ENCODE data around the gene UBE2L3. TPM values are rescaled to one million over a fixed set of nuclear protein-coding genes. Genes with fewer than 3 reads are reported as not detected.

The UBE2L3 gene
- total and polyA plus RNA-seq, 2 of the 13 experiments (the other 11 are each of a cell fraction or from before 2014, with no cell fraction given), result 30.2 to 58.1 TPM

DNA sequence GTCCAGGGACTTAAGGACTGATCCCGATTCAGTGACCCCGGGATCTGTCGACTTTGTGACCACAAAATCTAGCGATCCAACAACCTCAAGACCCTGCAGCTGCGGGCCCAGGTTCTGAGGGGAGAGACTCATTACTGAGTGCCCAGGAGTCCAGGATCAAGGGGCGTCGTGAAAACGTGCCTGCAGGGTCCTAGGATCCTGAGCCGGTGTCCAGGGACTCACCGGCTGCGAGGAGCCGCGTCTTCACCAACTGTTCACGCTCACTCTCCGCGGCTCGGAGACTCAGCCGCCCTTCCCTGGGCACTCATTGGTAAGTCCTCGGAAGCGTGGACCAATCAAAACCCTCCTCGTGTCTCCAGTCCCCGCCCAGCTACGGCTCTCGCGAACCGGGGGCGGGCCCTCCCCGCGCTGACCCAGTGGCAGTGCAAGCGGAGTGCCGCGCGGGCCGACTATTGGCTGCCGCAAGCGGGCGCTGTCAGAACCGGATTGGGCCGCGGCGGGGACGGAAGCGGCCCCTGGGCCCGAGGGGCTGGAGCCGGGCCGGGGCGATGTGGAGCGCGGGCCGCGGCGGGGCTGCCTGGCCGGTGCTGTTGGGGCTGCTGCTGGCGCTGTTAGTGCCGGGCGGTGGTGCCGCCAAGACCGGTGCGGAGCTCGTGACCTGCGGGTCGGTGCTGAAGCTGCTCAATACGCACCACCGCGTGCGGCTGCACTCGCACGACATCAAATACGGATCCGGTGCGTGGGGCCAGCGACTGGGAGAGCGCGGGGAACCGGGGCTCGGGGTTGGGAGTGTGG lies 74.5 kb downstream of the UBE2L3 start, which contains the start of gene SDF2L1 (continued):
- TF ChIP-seq ZNF737 (CRISPR knock-in tag; IDR thresholded peaks at IDR 0.05; ENCODE audit: borderline replicate concordance) (no peak), SRF (IDR thresholded peaks at IDR 0.05; ENCODE audit: low read depth, low read length) (no peak), POLR2AphosphoS2 (IDR thresholded peaks at IDR 0.05; ENCODE audit: low read depth, low read length) (0 out of 2 replicates have a peak, but pooled peaks have one; percentile 65), ZSCAN29 (CRISPR knock-in tag; conservative IDR thresholded peaks at IDR 0.05) (peak; percentile 86), ZNF891 (CRISPR knock-in tag; IDR thresholded peaks at IDR 0.05) (no peak), ZNF629 (CRISPR knock-in tag; conservative IDR thresholded peaks at IDR 0.05) (no peak), RNF2 (conservative IDR thresholded peaks at IDR 0.05; ENCODE audit: low read depth) (peak; percentile 63; the same call in 1 of the 2 replicates), RFX5 (IDR thresholded peaks at IDR 0.05; ENCODE audit: low read depth, low read length) (peak; percentile 88), GFI1 (CRISPR knock-in tag; IDR thresholded peaks at IDR 0.05; ENCODE audit: borderline replicate concordance) (no peak), ZNF776 (CRISPR knock-in tag; IDR thresholded peaks at IDR 0.05) (peak; percentile 26; the same call in 1 of the 2 replicates), REXO4 (CRISPR knock-in tag; IDR thresholded peaks at IDR 0.05; ENCODE audit: borderline replicate concordance) (no peak), ZSCAN9 (CRISPR knock-in tag; IDR thresholded peaks at IDR 0.05; ENCODE audit: borderline replicate concordance) (peak; percentile 53; the same call in 1 of the 2 replicates), MTF1 (CRISPR knock-in tag; IDR thresholded peaks at IDR 0.05) (no peak), ZNF207 (IDR thresholded peaks at IDR 0.05; ENCODE audit: borderline replicate concordance) (no peak), MED8 (CRISPR knock-in tag; IDR thresholded peaks at IDR 0.05; ENCODE audit: insufficient replicate concordance) (no peak), FIP1L1 (IDR thresholded peaks at IDR 0.05; ENCODE audit: borderline replicate concordance, insufficient read depth, low read depth, low read length) (no peak), KLF11 (CRISPR knock-in tag; IDR thresholded peaks at IDR 0.05) (no peak), ZNF572 (CRISPR knock-in tag; IDR thresholded peaks at IDR 0.05) (no peak), RFXANK (CRISPR knock-in tag; IDR thresholded peaks at IDR 0.05) (peak; percentile 80; the same call in 1 of the 2 replicates)
- TF ChIP-seq, protein P1, sequence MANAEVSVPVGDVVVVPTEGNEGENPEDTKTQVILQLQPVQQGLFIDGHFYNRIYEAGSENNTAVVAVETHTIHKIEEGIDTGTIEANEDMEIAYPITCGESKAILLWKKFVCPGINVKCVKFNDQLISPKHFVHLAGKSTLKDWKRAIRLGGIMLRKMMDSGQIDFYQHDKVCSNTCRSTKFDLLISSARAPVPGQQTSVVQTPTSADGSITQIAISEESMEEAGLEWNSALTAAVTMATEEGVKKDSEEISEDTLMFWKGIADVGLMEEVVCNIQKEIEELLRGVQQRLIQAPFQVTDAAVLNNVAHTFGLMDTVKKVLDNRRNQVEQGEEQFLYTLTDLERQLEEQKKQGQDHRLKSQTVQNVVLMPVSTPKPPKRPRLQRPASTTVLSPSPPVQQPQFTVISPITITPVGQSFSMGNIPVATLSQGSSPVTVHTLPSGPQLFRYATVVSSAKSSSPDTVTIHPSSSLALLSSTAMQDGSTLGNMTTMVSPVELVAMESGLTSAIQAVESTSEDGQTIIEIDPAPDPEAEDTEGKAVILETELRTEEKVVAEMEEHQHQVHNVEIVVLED (CRISPR knock-in tag; IDR thresholded peaks at IDR 0.05; ENCODE audit: borderline replicate concordance), result peak; percentile 38; the same call in 1 of the 2 replicates
- TF ChIP-seq, protein P2, sequence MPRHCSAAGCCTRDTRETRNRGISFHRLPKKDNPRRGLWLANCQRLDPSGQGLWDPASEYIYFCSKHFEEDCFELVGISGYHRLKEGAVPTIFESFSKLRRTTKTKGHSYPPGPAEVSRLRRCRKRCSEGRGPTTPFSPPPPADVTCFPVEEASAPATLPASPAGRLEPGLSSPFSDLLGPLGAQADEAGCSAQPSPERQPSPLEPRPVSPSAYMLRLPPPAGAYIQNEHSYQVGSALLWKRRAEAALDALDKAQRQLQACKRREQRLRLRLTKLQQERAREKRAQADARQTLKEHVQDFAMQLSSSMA (CRISPR knock-in tag; IDR thresholded peaks at IDR 0.05), result no peak
- TF ChIP-seq, protein P3, sequence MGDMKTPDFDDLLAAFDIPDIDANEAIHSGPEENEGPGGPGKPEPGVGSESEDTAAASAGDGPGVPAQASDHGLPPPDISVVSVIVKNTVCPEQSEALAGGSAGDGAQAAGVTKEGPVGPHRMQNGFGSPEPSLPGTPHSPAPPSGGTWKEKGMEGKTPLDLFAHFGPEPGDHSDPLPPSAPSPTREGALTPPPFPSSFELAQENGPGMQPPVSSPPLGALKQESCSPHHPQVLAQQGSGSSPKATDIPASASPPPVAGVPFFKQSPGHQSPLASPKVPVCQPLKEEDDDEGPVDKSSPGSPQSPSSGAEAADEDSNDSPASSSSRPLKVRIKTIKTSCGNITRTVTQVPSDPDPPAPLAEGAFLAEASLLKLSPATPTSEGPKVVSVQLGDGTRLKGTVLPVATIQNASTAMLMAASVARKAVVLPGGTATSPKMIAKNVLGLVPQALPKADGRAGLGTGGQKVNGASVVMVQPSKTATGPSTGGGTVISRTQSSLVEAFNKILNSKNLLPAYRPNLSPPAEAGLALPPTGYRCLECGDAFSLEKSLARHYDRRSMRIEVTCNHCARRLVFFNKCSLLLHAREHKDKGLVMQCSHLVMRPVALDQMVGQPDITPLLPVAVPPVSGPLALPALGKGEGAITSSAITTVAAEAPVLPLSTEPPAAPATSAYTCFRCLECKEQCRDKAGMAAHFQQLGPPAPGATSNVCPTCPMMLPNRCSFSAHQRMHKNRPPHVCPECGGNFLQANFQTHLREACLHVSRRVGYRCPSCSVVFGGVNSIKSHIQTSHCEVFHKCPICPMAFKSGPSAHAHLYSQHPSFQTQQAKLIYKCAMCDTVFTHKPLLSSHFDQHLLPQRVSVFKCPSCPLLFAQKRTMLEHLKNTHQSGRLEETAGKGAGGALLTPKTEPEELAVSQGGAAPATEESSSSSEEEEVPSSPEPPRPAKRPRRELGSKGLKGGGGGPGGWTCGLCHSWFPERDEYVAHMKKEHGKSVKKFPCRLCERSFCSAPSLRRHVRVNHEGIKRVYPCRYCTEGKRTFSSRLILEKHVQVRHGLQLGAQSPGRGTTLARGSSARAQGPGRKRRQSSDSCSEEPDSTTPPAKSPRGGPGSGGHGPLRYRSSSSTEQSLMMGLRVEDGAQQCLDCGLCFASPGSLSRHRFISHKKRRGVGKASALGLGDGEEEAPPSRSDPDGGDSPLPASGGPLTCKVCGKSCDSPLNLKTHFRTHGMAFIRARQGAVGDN (CRISPR knock-in tag; IDR thresholded peaks at IDR 0.05), result peak; percentile 82
- TF ChIP-seq, protein P4, sequence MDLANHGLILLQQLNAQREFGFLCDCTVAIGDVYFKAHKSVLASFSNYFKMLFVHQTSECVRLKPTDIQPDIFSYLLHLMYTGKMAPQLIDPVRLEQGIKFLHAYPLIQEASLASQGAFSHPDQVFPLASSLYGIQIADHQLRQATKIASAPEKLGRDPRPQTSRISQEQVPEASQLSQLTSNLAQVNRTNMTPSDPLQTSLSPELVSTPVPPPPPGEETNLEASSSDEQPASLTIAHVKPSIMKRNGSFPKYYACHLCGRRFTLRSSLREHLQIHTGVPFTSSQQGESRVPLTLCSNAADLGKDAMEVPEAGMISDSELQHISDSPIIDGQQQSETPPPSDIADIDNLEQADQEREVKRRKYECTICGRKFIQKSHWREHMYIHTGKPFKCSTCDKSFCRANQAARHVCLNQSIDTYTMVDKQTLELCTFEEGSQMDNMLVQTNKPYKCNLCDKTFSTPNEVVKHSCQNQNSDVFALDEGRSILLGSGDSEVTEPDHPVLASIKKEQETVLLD (CRISPR knock-in tag; IDR thresholded peaks at IDR 0.05; ENCODE audit: low read depth), result no peak
